Activated CD4-positive, alpha-beta memory T cell treated with anti-CD3 and anti-CD28 coated beads for 36 hours (primary cell): Measurements from ENCODE around the gene MPP3. TPM values are rescaled to one million over a fixed set of nuclear protein-coding genes. Genes with fewer than 3 reads are reported as not detected.
"Not testable (repeated sequence)": the region's sequence is repeated elsewhere in the genome, so short reads cannot be mapped to it uniquely, and the experiment has no call there.

ENCODE experiments used
- CTCF ChIA-PET: fragments of 350-600 bp; sonication (Branson Sonifier 250); formaldehyde crosslinking; loops from one replicate; lab custom pipeline; 2021; ENCODE audit warnings: antibody characterized with exemption, inconsistent platforms; lab: Charles Lee
- POLR2A ChIA-PET: fragments of 350-600 bp; sonication (Branson Sonifier 250); formaldehyde crosslinking; loops from one replicate; lab custom pipeline; 2021; ENCODE audit warnings: antibody characterized with exemption; lab: Charles Lee
- DNase-seq: peaks from one replicate; pipeline ENCODE4 v3.0.0-alpha.2; 2020
- H3K27ac Mint-ChIP-seq: one replicate; pipeline ENCODE4 v1.8.0; 2021; ENCODE audit warnings: mixed read lengths
- H3K27me3 Mint-ChIP-seq: one replicate; pipeline ENCODE4 v1.8.0; 2021; ENCODE audit warnings: mixed read lengths
- H3K36me3 Mint-ChIP-seq: one replicate; pipeline ENCODE4 v1.8.0; 2021; ENCODE audit warnings: mixed read lengths
- H3K4me1 Mint-ChIP-seq: one replicate; pipeline ENCODE4 v1.8.0; 2021; ENCODE audit warnings: low read depth, mixed read lengths
- H3K4me3 Mint-ChIP-seq: one replicate; pipeline ENCODE4 v1.8.0; 2021; ENCODE audit warnings: mild to moderate bottlenecking, mixed read lengths
- H3K9me3 Mint-ChIP-seq: one replicate; pipeline ENCODE4 v1.8.0; 2021; ENCODE audit warnings: mixed read lengths
- intact Hi-C: fragments of 100-400 bp; cut with micrococcal nuclease; formaldehyde crosslinking; loops from one replicate; pipeline ENCODE4 v1.15.1; 2023
- total RNA-seq, 2 experiments: library from RNA; stranded (reverse); gene quantifications; one replicate each; pipeline ENCODE4 v1.2.3, GENCODE V29; 2021

The MPP3 gene
- total RNA-seq, 2 experiments from 2014 or later = 0.41 to 0.62 TPM

GRCh38 chr17:43842975-43843325, 10.0 kb upstream of the MPP3 start:
- intact Hi-C loops = loop anchor here (10.0 kb wide), 1 partner anchor 58 kb away; the partner anchor contains the start of gene CFAP97D1
- Mint-ChIP-seq H3K27me3 (peaks cover 17% of the 10 kb centered on the region), H3K9me3 (no peaks in the 10 kb centered on the region), H3K4me3 (no peak overlapping the region), H3K27ac (no peak overlapping the region), H3K4me1 (no peaks in the 10 kb centered on the region), H3K36me3 (no peaks in the 10 kb centered on the region)
- ChIA-PET POLR2A (no interaction called here), CTCF (interaction anchor here (4.3 kb wide), 1 partner anchor 35 kb away, joined by 11 read pairs; no protein-coding TSS in a partner anchor)
- no peak for DNase-seq

- CTCF ChIA-PET = interaction anchor here (4.3 kb wide), 1 partner anchor 36 kb away, joined by 11 read pairs; no protein-coding TSS in a partner anchor
These were observed 9.4 kb upstream of the MPP3 start for GRCh38 chr17:43842091-43842974.

GRCh38 chr17:43841282-43841681, 8.3 kb upstream of the MPP3 start:
- Mint-ChIP-seq H3K27ac (no peak overlapping the region), H3K4me3 (no peak overlapping the region), H3K36me3 (no peaks in the 10 kb centered on the region), H3K9me3 (no peaks in the 10 kb centered on the region), H3K4me1 (no peaks in the 10 kb centered on the region), H3K27me3 (peaks cover 13% of the 10 kb centered on the region)
- DNase-seq = no peak
- ChIA-PET POLR2A (no interaction called here), CTCF (interaction anchor here (0.6 kb wide), 1 partner anchor 130 kb away, joined by 4 read pairs; no protein-coding TSS in a partner anchor)
- intact Hi-C loops = loop anchor here (10.0 kb wide), 1 partner anchor 56 kb away; the partner anchor contains the start of gene CFAP97D1

More at GRCh38 chr17:43842091-43842974, 9.4 kb upstream of the MPP3 start:
- H3K9me3 Mint-ChIP-seq, DNase-seq, H3K36me3 Mint-ChIP-seq, H3K4me3 Mint-ChIP-seq, H3K4me1 Mint-ChIP-seq, H3K27ac Mint-ChIP-seq, POLR2A ChIA-PET: not testable (repeated sequence)
- intact Hi-C loops = loop anchor here (10.0 kb wide), 1 partner anchor 58 kb away; the partner anchor contains the start of gene CFAP97D1
- peaks cover 12% of the 10 kb centered on the region for H3K27me3 Mint-ChIP-seq

GRCh38 chr17:43840814-43841213, 7.9 kb upstream of the MPP3 start:
- CTCF ChIA-PET = interaction anchor here (0.6 kb wide), 1 partner anchor 10 kb away, joined by 4 read pairs; no protein-coding TSS in a partner anchor
- no peaks in the 10 kb centered on the region for H3K9me3 Mint-ChIP-seq
- peaks cover 12% of the 10 kb centered on the region for H3K27me3 Mint-ChIP-seq
- H3K4me3 Mint-ChIP-seq = no peak overlapping the region
- POLR2A ChIA-PET = interaction anchor here (0.6 kb wide), 1 partner anchor 25 kb away, joined by 3 read pairs; no protein-coding TSS in a partner anchor
- intact Hi-C loops = loop anchor here (10.0 kb wide), 1 partner anchor 56 kb away; the partner anchor contains the start of gene CFAP97D1
- no peaks in the 10 kb centered on the region for H3K36me3 Mint-ChIP-seq
- H3K27ac Mint-ChIP-seq = no peak overlapping the region
- DNase-seq = no peak
- no peaks in the 10 kb centered on the region for H3K4me1 Mint-ChIP-seq

- Mint-ChIP-seq H3K27ac (no peak overlapping the region), H3K4me3 (no peak overlapping the region), H3K9me3 (no peaks in the 10 kb centered on the region), H3K4me1 (no peaks in the 10 kb centered on the region), H3K36me3 (no peaks in the 10 kb centered on the region), H3K27me3 (peaks cover 11% of the 10 kb centered on the region)
- intact Hi-C loops = loop anchor here (10.0 kb wide), 1 partner anchor 55 kb away; the partner anchor contains the start of gene CFAP97D1
- CTCF ChIA-PET = interaction anchor here (0.6 kb wide), 1 partner anchor 10 kb away, joined by 3 read pairs; no protein-coding TSS in a partner anchor
- DNase-seq = no peak
- POLR2A ChIA-PET = no interaction called here
These were observed 6.7 kb upstream of the MPP3 start for GRCh38 chr17:43839670-43840108.

- Mint-ChIP-seq H3K27ac (no peak overlapping the region), H3K9me3 (no peaks in the 10 kb centered on the region), H3K4me3 (no peak overlapping the region), H3K4me1 (peaks cover 22% of the 10 kb centered on the region), H3K27me3 (peaks cover 23% of the 10 kb centered on the region), H3K36me3 (no peaks in the 10 kb centered on the region)
- intact Hi-C loops = no loop called here
- no peak for DNase-seq
- CTCF ChIA-PET = no interaction called here
- POLR2A ChIA-PET = no interaction called here
These were observed 1.2 kb upstream of the MPP3 start for GRCh38 chr17:43834106-43834505.

- H3K27ac Mint-ChIP-seq = no peak overlapping the region
- DNase-seq = peak; percentile 25
- peak overlapping the region; percentile 70 for H3K4me3 Mint-ChIP-seq
- H3K9me3 Mint-ChIP-seq = no peaks in the 10 kb centered on the region
- peaks cover 22% of the 10 kb centered on the region for H3K4me1 Mint-ChIP-seq
- peaks cover 22% of the 10 kb centered on the region for H3K27me3 Mint-ChIP-seq
- POLR2A ChIA-PET = no interaction called here
- intact Hi-C loops = no loop called here
- H3K36me3 Mint-ChIP-seq = no peaks in the 10 kb centered on the region
- CTCF ChIA-PET = interaction anchor here (1.3 kb wide), 1 partner anchor 12 kb away, joined by 5 read pairs; no protein-coding TSS in a partner anchor
These were observed 574 bp downstream of the MPP3 start for GRCh38 chr17:43832168-43832975.

GRCh38 chr17:43831633-43832032, 1.3 kb downstream of the MPP3 start:
- no peaks in the 10 kb centered on the region for H3K9me3 Mint-ChIP-seq
- ChIA-PET CTCF (interaction anchor here (1.3 kb wide), 1 partner anchor 13 kb away, joined by 5 read pairs; no protein-coding TSS in a partner anchor), POLR2A (no interaction called here)
- peaks cover 22% of the 10 kb centered on the region for H3K27me3 Mint-ChIP-seq
- H3K36me3 Mint-ChIP-seq = no peaks in the 10 kb centered on the region
- H3K27ac Mint-ChIP-seq = no peak overlapping the region
- intact Hi-C loops = no loop called here
- H3K4me1 Mint-ChIP-seq = peaks cover 22% of the 10 kb centered on the region
- H3K4me3 Mint-ChIP-seq = no peak overlapping the region
- no peak for DNase-seq

- Mint-ChIP-seq H3K4me1 (peaks cover 22% of the 10 kb centered on the region), H3K4me3 (no peak overlapping the region), H3K36me3 (no peaks in the 10 kb centered on the region), H3K27me3 (peaks cover 21% of the 10 kb centered on the region), H3K9me3 (no peaks in the 10 kb centered on the region), H3K27ac (no peak overlapping the region)
- ChIA-PET POLR2A (no interaction called here), CTCF (interaction anchor here (2.0 kb wide), 1 partner anchor 16 kb away, joined by 8 read pairs; the partner anchor contains the start of gene CD300LG)
- peak; percentile 31 for DNase-seq
- intact Hi-C loops = no loop called here
These were observed 2.3 kb downstream of the MPP3 start for GRCh38 chr17:43830510-43831140.

GRCh38 chr17:43829738-43830137, 3.2 kb downstream of the MPP3 start:
- Mint-ChIP-seq H3K27me3 (peaks cover 21% of the 10 kb centered on the region), H3K4me1 (peaks cover 22% of the 10 kb centered on the region), H3K36me3 (no peaks in the 10 kb centered on the region), H3K9me3 (no peaks in the 10 kb centered on the region), H3K4me3 (no peak overlapping the region), H3K27ac (no peak overlapping the region)
- no peak for DNase-seq
- ChIA-PET POLR2A (no interaction called here), CTCF (interaction anchor here (2.0 kb wide), 1 partner anchor 17 kb away, joined by 8 read pairs; the partner anchor contains the start of gene CD300LG)
- intact Hi-C loops = no loop called here

- Mint-ChIP-seq H3K27me3 (peaks cover 8% of the 10 kb centered on the region), H3K4me1 (peaks cover 15% of the 10 kb centered on the region), H3K36me3 (no peaks in the 10 kb centered on the region), H3K27ac (no peak overlapping the region), H3K9me3 (no peaks in the 10 kb centered on the region), H3K4me3 (no peak overlapping the region)
- ChIA-PET CTCF (no interaction called here), POLR2A (no interaction called here)
- intact Hi-C loops = no loop called here
- no peak for DNase-seq
These were observed 5.3 kb downstream of the MPP3 start for GRCh38 chr17:43827596-43827995.
